Rectal smooth muscle tissue (tissue), 1 donor: ENCODE results near the gene CTSA.

Experiments used
- H3K27ac ChIP-seq: one replicate; pipeline ENCODE4 v1.7.0; 2013; ENCODE audit warnings: low read depth, low read length, inconsistent platforms
- H3K27me3 ChIP-seq: one replicate; pipeline ENCODE4 v1.7.0; 2013; ENCODE audit warnings: low read length; ENCODE audit not compliant: control insufficient read depth, insufficient read depth
- H3K36me3 ChIP-seq: one replicate; pipeline ENCODE4 v1.7.0; 2013; ENCODE audit warnings: low read length; ENCODE audit not compliant: control insufficient read depth, insufficient read depth
- H3K4me1 ChIP-seq: one replicate; pipeline ENCODE4 v1.7.0; 2013; ENCODE audit warnings: low read length; ENCODE audit not compliant: control insufficient read depth, insufficient read depth
- H3K4me3 ChIP-seq: one replicate; pipeline ENCODE4 v1.7.0; 2013; ENCODE audit warnings: low read length
- H3K9ac ChIP-seq: one replicate; pipeline ENCODE4 v1.7.0; 2013; ENCODE audit warnings: low read length

The CTSA gene

DNA sequence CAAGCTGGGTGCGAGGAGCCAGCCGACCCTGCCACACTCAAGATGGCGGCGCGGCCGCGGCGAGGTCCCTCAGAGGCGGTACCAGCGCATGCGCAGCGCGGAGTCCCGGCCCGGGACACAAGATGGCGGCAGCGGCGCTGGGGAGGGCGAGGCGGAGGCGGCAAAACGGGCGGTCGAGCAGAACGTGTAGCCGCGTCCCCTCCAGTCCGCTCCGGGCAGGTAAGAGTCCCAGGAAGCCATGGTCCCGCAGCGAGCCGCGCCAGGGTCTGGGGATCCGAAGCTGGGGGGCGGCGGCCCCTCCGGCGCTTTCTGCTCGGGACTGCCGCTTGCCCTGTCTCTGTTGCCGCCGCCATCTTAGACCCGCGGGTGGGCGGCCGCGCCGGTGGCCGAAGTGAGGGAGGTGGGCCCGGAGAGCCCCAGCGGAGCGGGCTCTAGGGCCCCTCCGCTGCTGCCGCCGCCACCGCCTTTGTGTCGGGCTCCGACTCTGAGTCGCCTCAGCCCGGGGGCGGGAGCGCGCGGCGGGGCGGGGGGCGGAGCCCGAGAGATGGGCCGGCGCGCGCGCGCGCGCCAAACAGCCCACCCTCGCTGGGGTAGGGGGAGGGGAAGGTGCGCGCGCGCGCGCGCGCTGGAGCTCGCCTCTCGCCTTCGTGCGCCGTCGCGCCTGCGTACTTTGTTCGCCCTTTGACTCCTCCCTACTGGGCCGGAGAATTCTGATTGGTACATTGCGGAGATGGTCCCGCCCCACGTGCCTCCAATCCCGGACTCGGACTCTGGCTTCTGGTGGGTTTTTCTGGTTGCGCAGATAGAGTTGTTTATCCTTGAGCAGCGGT, 43.7 kb downstream of the CTSA start, which contains the start of gene PCIF1:
Gene PCIF1, plus strand, starts transcription at position 98 of the 830 bp plus-strand sequence. CDS start 4,317 bp downstream, outside the sequence.
- Histone ChIP-seq H3K4me3 (peak within 1 kb of the TSS; percentile 99), H3K4me1 (peaks cover 5% of the 10 kb centered on the region), H3K36me3 (peaks cover 25% of the 10 kb centered on the region), H3K27ac (peak within 1 kb of the TSS; percentile 100), H3K27me3 (no peaks in the 10 kb centered on the region), H3K9ac (peak within 1 kb of the TSS; percentile 99)

DNA sequence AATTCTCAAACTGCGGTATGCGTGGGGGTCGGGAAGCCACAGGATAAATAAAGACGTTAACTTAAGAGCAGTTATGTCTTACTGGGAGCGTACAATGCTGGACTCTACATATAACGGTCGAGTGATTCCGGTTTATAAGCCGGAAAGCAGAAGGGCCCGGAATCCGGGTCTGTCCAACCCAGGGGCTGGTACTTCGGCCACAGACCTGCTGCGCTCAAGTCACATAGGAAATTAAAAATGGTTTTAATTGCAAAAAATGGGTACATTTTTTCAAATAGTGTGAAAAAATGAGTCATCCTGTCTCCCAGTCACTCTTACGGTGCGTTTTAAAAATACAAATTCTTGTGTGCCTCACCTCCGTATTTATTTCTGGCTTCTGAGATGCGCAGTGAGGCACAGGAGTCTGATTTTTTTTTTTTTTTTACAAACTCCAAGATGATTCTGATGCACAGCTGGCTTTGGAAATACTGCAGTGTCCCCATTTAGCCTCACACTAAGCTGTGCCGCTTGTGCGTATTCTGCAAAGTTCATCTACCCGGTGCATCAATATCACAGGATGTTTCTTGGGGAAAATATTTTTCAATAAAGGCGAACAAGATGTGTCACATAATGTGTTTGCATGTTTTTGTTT, 44.4 kb downstream of the CTSA start:
- H3K4me1 ChIP-seq: peaks cover 5% of the 10 kb centered on the region
- H3K9ac ChIP-seq: peak overlapping the region; percentile 73
- peaks cover 31% of the 10 kb centered on the region for H3K36me3 ChIP-seq
- peak overlapping the region; percentile 93 for H3K4me3 ChIP-seq
- no peaks in the 10 kb centered on the region for H3K27me3 ChIP-seq
- H3K27ac ChIP-seq: peak overlapping the region; percentile 92

GRCh38 chr20:45937765-45938164, 46.6 kb downstream of the CTSA start:
- peaks cover 5% of the 10 kb centered on the region for H3K4me1 ChIP-seq
- peaks cover 39% of the 10 kb centered on the region for H3K36me3 ChIP-seq
- no peak overlapping the region for H3K4me3 ChIP-seq
- H3K27ac ChIP-seq: no peak overlapping the region
- no peak overlapping the region for H3K9ac ChIP-seq
- H3K27me3 ChIP-seq: no peaks in the 10 kb centered on the region

GRCh38 chr20:45938727-45939438, 47.7 kb downstream of the CTSA start:
- H3K4me3 ChIP-seq: no peak overlapping the region
- H3K27ac ChIP-seq: no peak overlapping the region
- H3K36me3 ChIP-seq: peaks cover 49% of the 10 kb centered on the region
- no peak overlapping the region for H3K9ac ChIP-seq
- H3K4me1 ChIP-seq: no peaks in the 10 kb centered on the region
- no peaks in the 10 kb centered on the region for H3K27me3 ChIP-seq

- H3K36me3 ChIP-seq: peaks cover 61% of the 10 kb centered on the region
- no peak overlapping the region for H3K4me3 ChIP-seq
- H3K27me3 ChIP-seq: no peaks in the 10 kb centered on the region
- no peak overlapping the region for H3K9ac ChIP-seq
- H3K4me1 ChIP-seq: no peaks in the 10 kb centered on the region
- no peak overlapping the region for H3K27ac ChIP-seq
Measured at GRCh38 chr20:45940053-45940452, 48.9 kb downstream of the CTSA start.

- Histone ChIP-seq H3K4me3 (no peak overlapping the region), H3K27ac (no peak overlapping the region), H3K27me3 (no peaks in the 10 kb centered on the region), H3K9ac (no peak overlapping the region), H3K36me3 (peaks cover 65% of the 10 kb centered on the region), H3K4me1 (no peaks in the 10 kb centered on the region)
Measured at GRCh38 chr20:45940469-45940868, 49.3 kb downstream of the CTSA start.

DNA sequence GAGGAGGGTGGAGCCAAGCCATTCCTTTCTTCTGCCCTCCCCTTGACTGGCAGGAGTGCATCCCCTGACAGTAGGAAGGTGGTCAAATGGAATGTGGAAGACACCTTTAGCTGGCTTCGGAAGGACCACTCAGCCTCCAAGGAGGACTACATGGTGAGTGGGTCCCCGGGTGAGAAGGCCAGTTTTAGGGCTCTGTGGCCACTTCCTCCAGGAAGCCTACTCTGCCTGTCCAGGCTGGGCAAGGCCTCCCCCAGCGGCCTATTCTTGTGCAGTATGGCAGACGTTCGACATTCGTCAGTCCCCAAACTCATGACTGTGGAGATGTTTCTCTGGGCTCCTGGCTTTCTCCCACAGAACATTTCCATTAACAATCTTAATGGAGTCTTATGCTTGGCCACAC, 52.5 kb downstream of the CTSA start:
- no peak overlapping the region for H3K27ac ChIP-seq
- no peaks in the 10 kb centered on the region for H3K27me3 ChIP-seq
- no peak overlapping the region for H3K9ac ChIP-seq
- no peak overlapping the region for H3K4me3 ChIP-seq
- no peaks in the 10 kb centered on the region for H3K4me1 ChIP-seq
- H3K36me3 ChIP-seq: peaks cover 77% of the 10 kb centered on the region

- no peak overlapping the region for H3K4me3 ChIP-seq
- H3K27me3 ChIP-seq: no peaks in the 10 kb centered on the region
- no peak overlapping the region for H3K27ac ChIP-seq
- H3K4me1 ChIP-seq: no peaks in the 10 kb centered on the region
- H3K36me3 ChIP-seq: peaks cover 77% of the 10 kb centered on the region
- H3K9ac ChIP-seq: no peak overlapping the region
Measured at GRCh38 chr20:45944151-45944964, 53.2 kb downstream of the CTSA start.

- H3K27me3 ChIP-seq: no peaks in the 10 kb centered on the region
- peaks cover 78% of the 10 kb centered on the region for H3K36me3 ChIP-seq
- H3K4me1 ChIP-seq: no peaks in the 10 kb centered on the region
- H3K4me3 ChIP-seq: no peak overlapping the region
- H3K9ac ChIP-seq: no peak overlapping the region
- H3K27ac ChIP-seq: no peak overlapping the region
Measured at GRCh38 chr20:45944965-45945677, 54.0 kb downstream of the CTSA start.

DNA sequence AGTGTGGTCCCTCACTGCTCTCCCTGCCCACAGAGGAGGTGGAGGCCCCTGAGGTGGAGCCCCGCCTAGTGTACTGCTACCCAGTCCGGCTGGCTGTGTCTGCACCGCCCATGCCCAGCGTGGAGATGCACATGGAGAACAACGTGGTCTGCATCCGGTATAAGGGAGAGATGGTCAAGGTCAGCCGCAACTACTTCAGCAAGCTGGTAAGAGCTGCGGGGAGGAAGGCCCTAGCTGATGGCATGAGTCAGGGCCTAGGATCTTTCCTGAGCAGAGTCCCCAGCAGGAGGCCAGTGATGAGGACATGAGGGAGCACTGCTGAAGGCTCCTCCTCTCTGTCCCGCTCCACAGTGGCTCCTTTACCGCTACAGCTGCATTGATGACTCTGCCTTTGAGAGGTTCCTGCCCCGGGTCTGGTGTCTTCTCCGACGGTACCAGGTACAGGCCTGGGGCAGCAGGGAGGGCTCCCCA, 54.6 kb downstream of the CTSA start:
- Histone ChIP-seq H3K27ac (no peak overlapping the region), H3K9ac (no peak overlapping the region), H3K4me3 (no peak overlapping the region), H3K36me3 (peaks cover 74% of the 10 kb centered on the region), H3K4me1 (no peaks in the 10 kb centered on the region), H3K27me3 (no peaks in the 10 kb centered on the region)

DNA sequence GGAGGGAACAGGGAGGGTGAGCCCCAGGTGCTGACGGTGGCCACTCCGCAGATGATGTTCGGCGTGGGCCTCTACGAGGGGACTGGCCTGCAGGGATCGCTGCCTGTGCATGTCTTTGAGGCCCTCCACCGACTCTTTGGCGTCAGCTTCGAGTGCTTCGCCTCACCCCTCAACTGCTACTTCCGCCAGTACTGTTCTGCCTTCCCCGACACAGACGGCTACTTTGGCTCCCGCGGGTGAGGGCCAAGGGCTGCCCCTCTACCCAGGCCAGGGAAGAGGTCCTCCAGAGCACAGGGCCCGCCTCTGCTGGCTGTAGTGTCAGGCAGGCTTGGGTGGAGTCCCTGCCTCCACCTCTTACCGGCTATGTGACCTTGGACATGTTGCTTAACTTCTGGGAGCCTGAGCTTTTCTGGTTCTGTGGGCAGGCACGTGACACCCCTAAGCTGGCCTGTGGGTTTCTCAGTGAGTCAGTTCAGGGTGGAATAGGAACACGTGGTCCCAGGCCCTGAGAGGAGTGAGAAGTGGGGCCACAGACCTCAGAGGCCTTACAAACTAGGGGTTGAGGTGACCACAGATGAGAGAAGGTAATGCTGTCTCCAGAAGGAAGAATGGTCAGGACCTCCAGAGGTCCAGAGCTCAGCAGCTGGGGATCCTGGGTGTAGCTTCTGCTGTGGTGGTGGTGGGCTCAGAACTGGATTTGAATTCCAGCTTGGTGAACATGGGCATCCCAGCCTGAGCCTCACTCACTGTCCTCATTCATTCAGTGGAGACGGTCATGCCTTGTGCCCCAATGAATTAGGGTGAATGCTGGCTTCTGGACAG, 55.2 kb downstream of the CTSA start:
- no peak overlapping the region for H3K27ac ChIP-seq
- peaks cover 74% of the 10 kb centered on the region for H3K36me3 ChIP-seq
- no peak overlapping the region for H3K9ac ChIP-seq

More for the DNA sequence above, 55.2 kb downstream of the CTSA start:
- Histone ChIP-seq H3K4me3 (no peak overlapping the region), H3K27me3 (no peaks in the 10 kb centered on the region), H3K4me1 (no peaks in the 10 kb centered on the region)
